Right atrium auricular region (tissue), 2 donors: ENCODE data around the gene MYH7. TPM values are rescaled to one million over a fixed set of nuclear protein-coding genes. Genes with fewer than 3 reads are reported as not detected.

Experiments
- DNase-seq: peaks from one replicate; pipeline ENCODE4 v3.0.0-alpha.2; 2019; ENCODE audit warnings: low spot score
- H3K27ac ChIP-seq, 2 donors: fragments of 200-600 bp; sonication (generic); 1 replicate in 1 of 2; 2 replicates in 1 of 2; pipeline ENCODE4 v1.5.1; 2016 to 2019
- H3K27me3 ChIP-seq, 2 donors: fragments of 200-600 bp; sonication (generic); one replicate each; pipeline versions ENCODE4 v1.5.1 to v1.6.0; 2017 to 2019
- H3K36me3 ChIP-seq: fragments of 200-600 bp; sonication (generic); one replicate; pipeline ENCODE4 v1.5.1; 2016
- H3K4me1 ChIP-seq, 2 donors: fragments of 200-600 bp; sonication (generic); one replicate each; pipeline versions ENCODE4 v1.5.1 to v1.6.0; 2017 to 2019
- H3K4me3 ChIP-seq, 2 donors: fragments of 200-600 bp; sonication (generic); 1 replicate in 1 of 2; 2 replicates in 1 of 2; pipeline ENCODE4 v1.5.1; 2017 to 2019; ENCODE audit warnings: mild to moderate bottlenecking in 1 of 2, moderate library complexity in 1 of 2
- H3K9me3 ChIP-seq, 2 donors: fragments of 200-600 bp; sonication (generic); one replicate each; pipeline ENCODE4 v1.5.1; 2019
- CTCF ChIP-seq, 2 donors: fragments of 200-600 bp; sonication (generic); IDR thresholded peaks; one replicate each; pipeline ENCODE4 v1.5.1; 2019; ENCODE audit warnings: antibody characterized with exemption in 2 of 2
- total RNA-seq, 2 donors: library from RNA; depleted of rRNA; stranded (reverse); fragments of >200 nt; gene quantifications; one replicate each; pipeline ENCODE4 v1.1.0, GENCODE V29; 2016

Gene MYH7
- total RNA-seq, result 1,000 to 10,000 TPM; 1,082 to 4,592 TPM

- no peaks in the 10 kb centered on the region for H3K27me3 ChIP-seq
- peak within 1 kb of the TSS; percentile 27 to 32 for H3K4me3 ChIP-seq
- peak; percentile 61 for DNase-seq
- TF ChIP-seq CTCF (IDR thresholded peaks at IDR 0.05), result no peak
- peaks cover 18% of the 10 kb centered on the region for H3K36me3 ChIP-seq
- H3K27ac ChIP-seq, result peak within 1 kb of the TSS; percentile 82 to 92
- no peaks in the 10 kb centered on the region for H3K9me3 ChIP-seq
- H3K4me1 ChIP-seq, result peaks cover 0 to 53% of the 10 kb centered on the region in 2 donors
Observed at GRCh38 chr14:23435543-23436326, at the start of gene MYH7. TSS of gene MYH7 (minus strand) at chr14:23435660. CDS start at chr14:23433732, 1,928 bp downstream.

- no peak for DNase-seq
- no peak overlapping the region for H3K27ac ChIP-seq
- H3K4me1 ChIP-seq, result no peaks in the 10 kb centered on the region
- TF ChIP-seq CTCF (IDR thresholded peaks at IDR 0.05), result no peak
- peaks cover 11% of the 10 kb centered on the region for H3K36me3 ChIP-seq
- H3K9me3 ChIP-seq, result no peaks in the 10 kb centered on the region
- H3K4me3 ChIP-seq, result no peak overlapping the region
- no peaks in the 10 kb centered on the region for H3K27me3 ChIP-seq
Observed at GRCh38 chr14:23483236-23483854, 47.9 kb upstream of the MYH7 start.

DNA sequence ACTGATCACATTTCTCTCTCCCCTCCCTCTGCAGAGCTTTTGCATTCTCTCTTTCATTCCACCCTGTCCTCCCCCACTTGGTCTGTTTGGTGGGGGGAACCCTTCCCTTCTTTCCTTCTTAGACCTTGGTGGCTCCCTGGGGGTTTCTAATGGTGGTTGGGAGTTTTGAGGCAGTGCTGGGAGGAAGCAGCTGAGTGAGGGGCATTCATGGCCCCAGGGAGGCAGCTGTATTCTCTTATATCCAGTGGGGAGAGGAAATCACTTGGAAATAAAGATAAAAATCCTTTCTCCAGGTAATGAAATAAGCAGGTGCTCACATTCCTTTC is 47.3 kb upstream of the MYH7 start:
- Histone ChIP-seq H3K4me3 (no peak overlapping the region), H3K9me3 (no peaks in the 10 kb centered on the region), H3K27me3 (no peaks in the 10 kb centered on the region), H3K36me3 (peaks cover 13% of the 10 kb centered on the region), H3K4me1 (no peaks in the 10 kb centered on the region), H3K27ac (no peak overlapping the region)
- no peak for TF ChIP-seq CTCF (IDR thresholded peaks at IDR 0.05)
- DNase-seq, result no peak

GRCh38 chr14:23481979-23482822 is 46.7 kb upstream of the MYH7 start:
- TF ChIP-seq CTCF (IDR thresholded peaks at IDR 0.05), result no peak
- H3K36me3 ChIP-seq, result peaks cover 19% of the 10 kb centered on the region
- H3K27me3 ChIP-seq, result no peaks in the 10 kb centered on the region
- no peaks in the 10 kb centered on the region for H3K4me1 ChIP-seq
- no peak for DNase-seq
- no peak overlapping the region for H3K4me3 ChIP-seq
- no peaks in the 10 kb centered on the region for H3K9me3 ChIP-seq
- H3K27ac ChIP-seq, result no peak overlapping the region

GRCh38 chr14:23481362-23481970 is 46.0 kb upstream of the MYH7 start:
- Histone ChIP-seq H3K4me3 (no peak overlapping the region), H3K27me3 (no peaks in the 10 kb centered on the region), H3K9me3 (no peaks in the 10 kb centered on the region), H3K4me1 (no peaks in the 10 kb centered on the region), H3K27ac (no peak overlapping the region), H3K36me3 (peaks cover 27% of the 10 kb centered on the region)
- no peak for DNase-seq
- TF ChIP-seq CTCF (IDR thresholded peaks at IDR 0.05), result no peak
